GM12878 (cell line): Measurements from ENCODE around the gene PITX1. TPM values are rescaled to one million over a fixed set of nuclear protein-coding genes. Genes with fewer than 3 reads are reported as not detected.

Source experiments
- ATAC-seq: fragments of 200-7000 bp; cut with Tn5 transposase; 3 replicates; pipeline ENCODE4 v1.9.1; 2020; ENCODE audit warnings: mild to moderate bottlenecking, moderate library complexity
- BruUV-seq: library from RNA; stranded (reverse); fragments of 400-500 nt; replicated peaks from 2 replicates; lab custom pipeline; 2021; lab: Mats Ljungman, UMichigan
- CTCF ChIA-PET: fragments of 300-600 bp; sonication (Branson Sonifier 250); formaldehyde crosslinking; extraction: SDS; loops from one replicate; lab custom pipeline; 2021; ENCODE audit warnings: inconsistent platforms; lab: Yijun Ruan, JAX
- POLR2A ChIA-PET: fragments of 350-600 bp; formaldehyde crosslinking; extraction: SDS; loops from one replicate; lab custom pipeline; 2021; ENCODE audit warnings: inconsistent platforms; lab: Charles Lee
- RAD21 ChIA-PET: fragments of 300-600 bp; sonication (Branson Sonifier 250); formaldehyde crosslinking; loops from one replicate; lab custom pipeline; 2023; ENCODE audit warnings: antibody characterized with exemption; ENCODE audit not compliant: unreplicated experiment; lab: Charles Lee
- SMC1A ChIA-PET: fragments of 300-600 bp; sonication (Branson Sonifier 250); formaldehyde crosslinking; loops from one replicate; lab custom pipeline; 2023; ENCODE audit not compliant: unreplicated experiment, uncharacterized antibody; lab: Charles Lee
- DNase-seq: peaks from one replicate; pipeline ENCODE4 v3.0.0-alpha.2; 2011; ENCODE audit warnings: low read depth, low spot score
- FAIRE-seq: peaks from 3 replicates; lab custom pipeline; 2011; peaks lifted over from hg19 to GRCh38; lab: Jason Lieb, UNC
- H2AFZ ChIP-seq: 2 replicates; pipeline ENCODE4 v1.6.0; 2011; ENCODE audit warnings: low read depth, low read length, control low read depth; ENCODE audit not compliant: control insufficient read depth
- H3K27ac ChIP-seq: 2 replicates; pipeline ENCODE4 v1.5.1; 2011; ENCODE audit warnings: control low read depth; ENCODE audit not compliant: control insufficient read depth, insufficient read depth
- H3K27me3 ChIP-seq, 2 experiments: replicated peaks in 1 of 2; 2 replicates each; pipeline versions ENCODE4 v1.6.0 to v1.6.1; 2011; ENCODE audit warnings: low read length in 1 of 2; ENCODE audit not compliant: control insufficient read depth in 2 of 2, insufficient read depth in 2 of 2
- H3K36me3 ChIP-seq, 2 experiments: 2 replicates each; pipeline ENCODE4 v1.5.1; 2011; ENCODE audit warnings: low read length in 1 of 2; ENCODE audit not compliant: control insufficient read depth in 2 of 2, insufficient read depth in 2 of 2
- H3K4me1 ChIP-seq: 2 replicates; pipeline ENCODE4 v1.6.1; 2011; ENCODE audit warnings: mild to moderate bottlenecking, low read length, moderate library complexity, mixed read lengths; ENCODE audit not compliant: control insufficient read depth, insufficient read depth
- H3K4me2 ChIP-seq: 2 replicates; pipeline ENCODE4 v1.6.0; 2011; ENCODE audit warnings: control low read depth; ENCODE audit not compliant: control insufficient read depth, insufficient read depth
- H3K4me3 ChIP-seq: fragments of 200-600 bp; sonication (generic); 2 replicates; pipeline ENCODE4 v1.5.1; 2016
- H3K79me2 ChIP-seq: 2 replicates; pipeline ENCODE4 v1.6.0; 2011; ENCODE audit warnings: low read length; ENCODE audit not compliant: control insufficient read depth, insufficient read depth
- H3K9ac ChIP-seq: 2 replicates; pipeline ENCODE4 v1.8.0; 2011; ENCODE audit warnings: low read length, control low read depth, mixed read lengths; ENCODE audit not compliant: control insufficient read depth, insufficient read depth
- H3K9me3 ChIP-seq: replicated peaks from 3 replicates; pipeline ENCODE4 v1.5.1; 2011; ENCODE audit warnings: mild to moderate bottlenecking, low read length; ENCODE audit not compliant: control insufficient read depth, insufficient read depth
- H4K20me1 ChIP-seq: 2 replicates; pipeline ENCODE4 v1.6.0; 2011; ENCODE audit not compliant: control insufficient read depth, insufficient read depth
- EP300 ChIP-seq, 2 experiments: fragments of 150-350 bp in 1 of 2; IDR thresholded peaks; 2 replicates each; pipeline ENCODE4 v1.6.1; 2011 to 2012; ENCODE audit warnings: low read depth in 2 of 2, low read length in 2 of 2, borderline replicate concordance in 1 of 2, improper control_type of control experiment in 1 of 2, inconsistent platforms in 1 of 2; ENCODE audit not compliant: control insufficient read depth in 1 of 2
- KAT2A ChIP-seq: conservative IDR thresholded peaks from 2 replicates; pipeline ENCODE4 v1.6.1; 2011; ENCODE audit warnings: low read depth, low read length; ENCODE audit not compliant: control insufficient read depth
- MEF2A ChIP-seq: IDR thresholded peaks from 2 replicates; pipeline ENCODE4 v1.6.1; 2011; ENCODE audit warnings: low read depth, mild to moderate bottlenecking, low read length, moderate library complexity; ENCODE audit not compliant: insufficient read depth
- MXI1 ChIP-seq: fragments of 150-350 bp; IDR thresholded peaks from 2 replicates; pipeline ENCODE4 v1.6.1; 2011; ENCODE audit warnings: low read depth, mild to moderate bottlenecking, inconsistent platforms, low read length, improper control_type of control experiment
- PML ChIP-seq: IDR thresholded peaks from 2 replicates; pipeline ENCODE4 v1.6.1; 2012; ENCODE audit warnings: low read length, inconsistent platforms
- RB1 ChIP-seq: fragments of 450-650 bp; formaldehyde crosslinking; IDR thresholded peaks from 2 replicates; pipeline ENCODE4 v1.6.1; 2017; ENCODE audit warnings: mild to moderate bottlenecking, borderline replicate concordance
- TCF12 ChIP-seq: IDR thresholded peaks from 2 replicates; pipeline ENCODE4 v1.6.1; 2011; ENCODE audit warnings: low read depth, mild to moderate bottlenecking, low read length
- ZBED1 ChIP-seq: IDR thresholded peaks from 2 replicates; pipeline ENCODE4 v1.6.1; 2016; ENCODE audit warnings: borderline replicate concordance
- WGBS: methylation state at CpG from one replicate; pipeline ENCODE4 v1.1.6; 2016; ENCODE audit warnings: low lambda C conversion rate; ENCODE audit not compliant: insufficient replicate concordance, insufficient coverage; ENCODE audit errors: missing lambda C conversion rate; 5-methylcytosine and 5-hydroxymethylcytosine counted together
- in situ Hi-C: fragments of 300-500 bp; cut with MboI; formaldehyde crosslinking; loops from 9 replicates; pipeline ENCODE4 v1.14.3; 2018; ENCODE audit warnings: mixed read lengths
- intact Hi-C: fragments of 100-400 bp; cut with micrococcal nuclease; formaldehyde crosslinking; loops from one replicate; pipeline ENCODE4 v1.14.2; 2022; ENCODE audit not compliant: unreplicated experiment
- polyA plus RNA-seq, 11 experiments: library from polyadenylated mRNA; depleted of rRNA in 4 of 11; unstranded in 6 of 11; stranded (reverse) in 5 of 11; fragments of >200 nt; fragmentation: Nextera tagmentation in 4 of 11; fragmentation: Illumina TruSeq in 1 of 11; extraction: Ambion mirVana in 4 of 11; extraction: Trizol in 1 of 11; gene quantifications; 1 replicate in 1 of 11; 2 replicates in 10 of 11; pipeline versions ENCODE4 v1.2.1 to v1.2.3, GENCODE V29; 2011 to 2016; ENCODE audit warnings: inconsistent platforms in 2 of 11, missing spikeins in 2 of 11, low read depth in 1 of 11
- total RNA-seq, 4 experiments: library from RNA; depleted of rRNA in 3 of 4; stranded (reverse); fragments of >200 nt in 3 of 4; fragmentation: Illumina TruSeq in 1 of 4; extraction: Trizol in 1 of 4; gene quantifications; 2 replicates each; pipeline versions ENCODE4 v1.2.1 to v1.2.3, GENCODE V29; 2013 to 2021
- TF ChIP-seq, protein P1 (sequence below): IDR thresholded peaks from 2 replicates; pipeline ENCODE4 v1.6.1; 2012; ENCODE audit warnings: low read depth, low read length, improper control_type of control experiment

The PITX1 gene
- total and polyA plus RNA-seq, 10 of the 15 experiments (the other 5 are each of a cell fraction or from before 2014, with no cell fraction given) = 0.16 to 1.1 (median 0.68) TPM; not detected in 5

DNA sequence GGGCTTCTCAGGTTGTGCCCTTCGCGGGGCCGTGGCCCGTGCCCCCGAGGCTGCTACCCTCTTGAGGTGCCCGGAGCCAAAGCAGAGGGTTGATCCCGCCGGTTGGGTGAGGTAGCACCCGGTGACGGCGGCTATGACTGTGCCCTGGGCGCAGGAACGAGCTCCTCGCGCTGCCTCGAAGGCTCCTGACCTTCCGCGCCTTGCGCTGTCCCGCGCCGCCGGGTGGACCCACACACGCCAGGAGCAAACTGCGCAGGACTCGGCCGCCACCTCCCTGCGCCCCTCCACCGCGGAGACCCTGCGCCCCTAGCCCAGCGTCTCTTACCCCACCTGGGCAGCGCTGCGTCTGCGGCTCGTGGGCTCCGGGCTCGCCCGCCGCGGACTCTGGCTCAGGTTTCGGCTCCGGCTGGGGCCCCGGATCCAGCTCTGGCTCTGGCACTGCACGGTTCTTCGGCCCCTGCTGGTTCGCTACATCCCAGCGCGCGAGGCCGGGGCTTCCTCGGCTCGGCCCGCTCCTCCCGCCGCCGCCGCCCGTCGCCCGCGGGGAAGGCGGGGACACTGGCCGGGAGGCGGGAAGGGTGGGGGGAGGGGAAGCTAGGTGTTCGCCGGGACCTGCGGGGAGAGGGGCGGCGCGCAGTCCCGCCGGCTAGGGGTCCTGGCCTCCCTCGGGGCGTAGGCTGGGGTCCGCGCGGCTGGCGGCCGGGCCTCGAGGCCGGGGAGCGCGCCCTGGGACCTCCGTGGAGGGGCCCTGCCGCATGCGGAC lies 5.4 kb upstream of the PITX1 start:
- DNase-seq (no peak), ATAC-seq (no peak; the same call in 2 of the 3 replicates), FAIRE-seq (no peak)
- no peak overlapping the region for H2AFZ ChIP-seq
- ChIA-PET CTCF (no interaction called here), SMC1A (no interaction called here), POLR2A (no interaction called here), RAD21 (no interaction called here)
- H3K4me1 ChIP-seq = no peaks in the 10 kb centered on the region
- no peak overlapping the region for H3K9ac ChIP-seq
- intact Hi-C loops = no loop called here
- no TSS peak for BruUV-seq
- no peak overlapping the region for H3K27ac ChIP-seq
- H4K20me1 ChIP-seq = peaks cover 2% of the 10 kb centered on the region; the same call in 1 of the 2 replicates
- H3K79me2 ChIP-seq = no peaks in the 10 kb centered on the region
- H3K4me2 ChIP-seq = no peak overlapping the region
- peaks cover 34 to 42% of the 10 kb centered on the region in 2 experiments for H3K27me3 ChIP-seq
- H3K9me3 ChIP-seq = no peaks in the 10 kb centered on the region
- no peak for TF ChIP-seq RB1
- no peak for TF ChIP-seq EP300 (IDR thresholded peaks at IDR 0.05; ENCODE audit: borderline replicate concordance in 1 of 2, control insufficient read depth in 1 of 2, low read depth in 2 of 2, low read length in 2 of 2)
- TF ChIP-seq PML = no peak
- no peak for TF ChIP-seq MEF2A
- TF ChIP-seq KAT2A = no peak
- no peak for TF ChIP-seq MXI1
- TF ChIP-seq TCF12 = no peak
- TF ChIP-seq, protein P1, sequence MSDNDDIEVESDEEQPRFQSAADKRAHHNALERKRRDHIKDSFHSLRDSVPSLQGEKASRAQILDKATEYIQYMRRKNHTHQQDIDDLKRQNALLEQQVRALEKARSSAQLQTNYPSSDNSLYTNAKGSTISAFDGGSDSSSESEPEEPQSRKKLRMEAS = no peak
- TF ChIP-seq ZBED1 = no peak
- H3K36me3 ChIP-seq = no peaks in the 10 kb centered on the region
- WGBS = 24% methylated on average over 47 of the region's 87 CpGs
- in situ Hi-C loops = no loop called here
- H3K4me3 ChIP-seq = no peak overlapping the region
